Breast epithelium (tissue), 3 donors: ENCODE data around the gene CCDC134.

Experiments used
- POLR2A ChIP-seq: fragments of 450-650 bp; IDR thresholded peaks from one replicate; pipeline ENCODE4 v1.6.1; 2016; ENCODE audit warnings: antibody characterized with exemption, mild to moderate bottlenecking, moderate library complexity
- POLR2AphosphoS5 ChIP-seq, 3 donors: sonication (generic); formaldehyde crosslinking; IDR thresholded peaks; one replicate each; pipeline ENCODE4 v1.6.1; 2017; ENCODE audit warnings: antibody characterized with exemption in 3 of 3
- TF ChIP-seq, protein P1 (sequence below), 3 donors: fragments of 450-650 bp; IDR thresholded peaks; one replicate each; pipeline ENCODE4 v1.5.1; 2016 to 2017; ENCODE audit warnings: antibody characterized with exemption in 3 of 3, mild to moderate bottlenecking in 3 of 3, moderate library complexity in 3 of 3

DNA sequence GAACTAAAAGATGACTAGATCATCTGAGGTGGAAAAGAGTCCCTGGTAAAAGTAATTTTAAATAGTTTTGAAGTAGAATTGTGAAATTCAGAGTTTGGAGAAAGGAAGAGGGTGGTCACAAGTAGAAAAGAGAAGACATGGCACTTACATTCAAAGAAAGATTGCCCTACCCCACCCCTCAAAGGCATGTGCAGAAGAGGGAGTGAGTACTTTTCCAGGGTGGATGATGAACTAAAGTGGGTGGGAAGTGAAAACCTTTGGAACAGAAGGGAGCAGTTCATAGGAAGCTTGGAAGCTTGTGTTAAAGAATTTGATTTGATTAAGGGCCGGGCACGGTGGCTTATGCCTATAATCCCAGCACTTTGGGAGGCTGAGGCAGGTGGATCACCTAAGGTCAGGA is 56.0 kb downstream of the CCDC134 start:
- TF ChIP-seq, protein P1, sequence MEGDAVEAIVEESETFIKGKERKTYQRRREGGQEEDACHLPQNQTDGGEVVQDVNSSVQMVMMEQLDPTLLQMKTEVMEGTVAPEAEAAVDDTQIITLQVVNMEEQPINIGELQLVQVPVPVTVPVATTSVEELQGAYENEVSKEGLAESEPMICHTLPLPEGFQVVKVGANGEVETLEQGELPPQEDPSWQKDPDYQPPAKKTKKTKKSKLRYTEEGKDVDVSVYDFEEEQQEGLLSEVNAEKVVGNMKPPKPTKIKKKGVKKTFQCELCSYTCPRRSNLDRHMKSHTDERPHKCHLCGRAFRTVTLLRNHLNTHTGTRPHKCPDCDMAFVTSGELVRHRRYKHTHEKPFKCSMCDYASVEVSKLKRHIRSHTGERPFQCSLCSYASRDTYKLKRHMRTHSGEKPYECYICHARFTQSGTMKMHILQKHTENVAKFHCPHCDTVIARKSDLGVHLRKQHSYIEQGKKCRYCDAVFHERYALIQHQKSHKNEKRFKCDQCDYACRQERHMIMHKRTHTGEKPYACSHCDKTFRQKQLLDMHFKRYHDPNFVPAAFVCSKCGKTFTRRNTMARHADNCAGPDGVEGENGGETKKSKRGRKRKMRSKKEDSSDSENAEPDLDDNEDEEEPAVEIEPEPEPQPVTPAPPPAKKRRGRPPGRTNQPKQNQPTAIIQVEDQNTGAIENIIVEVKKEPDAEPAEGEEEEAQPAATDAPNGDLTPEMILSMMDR (IDR thresholded peaks at IDR 0.05): no peak
- TF ChIP-seq POLR2A (no peak), POLR2AphosphoS5 (IDR thresholded peaks at IDR 0.05) (no peak)
